ENCODE results near the gene ARHGEF6. TPM values are rescaled to one million over a fixed set of nuclear protein-coding genes. Genes with fewer than 3 reads are reported as not detected.

The ARHGEF6 gene
- total and polyA plus RNA-seq, 2 experiments from 2014 or later: 3.5 to 3.7 TPM

- no peak overlapping the region for H3K4me3 ChIP-seq
- no peaks in the 10 kb centered on the region for H4K20me1 ChIP-seq (ENCODE audit: insufficient read depth, poor library complexity, severe bottlenecking)
- no peaks in the 10 kb centered on the region for H3K9me3 ChIP-seq (ENCODE audit: low read depth)
- H3K36me3 ChIP-seq (replicated peaks; ENCODE audit: insufficient read depth, low read depth): no peaks in the 10 kb centered on the region
- 83% methylated on average over 5 of the region's 5 CpGs for WGBS (ENCODE audit: low lambda C conversion rate, missing lambda C conversion rate)
- H3K4me2 ChIP-seq: no peak overlapping the region
- no peaks in the 10 kb centered on the region for H3K4me1 ChIP-seq (ENCODE audit: insufficient read depth)
- H2AFZ ChIP-seq: no peak overlapping the region
- DNase-seq (ENCODE audit: low spot score): no peak
- H3K9me2 ChIP-seq (replicated peaks; ENCODE audit: insufficient read depth): no peaks in the 10 kb centered on the region
- TF ChIP-seq EZH2 (IDR thresholded peaks at IDR 0.05; ENCODE audit: borderline replicate concordance) (no peak), EZH2phosphoT487 (IDR thresholded peaks at IDR 0.05; ENCODE audit: low read depth, severe bottlenecking, unreplicated experiment) (no peak)
- TF ChIP-seq, protein P1, sequence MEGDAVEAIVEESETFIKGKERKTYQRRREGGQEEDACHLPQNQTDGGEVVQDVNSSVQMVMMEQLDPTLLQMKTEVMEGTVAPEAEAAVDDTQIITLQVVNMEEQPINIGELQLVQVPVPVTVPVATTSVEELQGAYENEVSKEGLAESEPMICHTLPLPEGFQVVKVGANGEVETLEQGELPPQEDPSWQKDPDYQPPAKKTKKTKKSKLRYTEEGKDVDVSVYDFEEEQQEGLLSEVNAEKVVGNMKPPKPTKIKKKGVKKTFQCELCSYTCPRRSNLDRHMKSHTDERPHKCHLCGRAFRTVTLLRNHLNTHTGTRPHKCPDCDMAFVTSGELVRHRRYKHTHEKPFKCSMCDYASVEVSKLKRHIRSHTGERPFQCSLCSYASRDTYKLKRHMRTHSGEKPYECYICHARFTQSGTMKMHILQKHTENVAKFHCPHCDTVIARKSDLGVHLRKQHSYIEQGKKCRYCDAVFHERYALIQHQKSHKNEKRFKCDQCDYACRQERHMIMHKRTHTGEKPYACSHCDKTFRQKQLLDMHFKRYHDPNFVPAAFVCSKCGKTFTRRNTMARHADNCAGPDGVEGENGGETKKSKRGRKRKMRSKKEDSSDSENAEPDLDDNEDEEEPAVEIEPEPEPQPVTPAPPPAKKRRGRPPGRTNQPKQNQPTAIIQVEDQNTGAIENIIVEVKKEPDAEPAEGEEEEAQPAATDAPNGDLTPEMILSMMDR (IDR thresholded peaks at IDR 0.05; ENCODE audit: poor library complexity): no peak
- H3K27ac ChIP-seq: no peak overlapping the region
- no peaks in the 10 kb centered on the region for H3K27me3 ChIP-seq
- H3K79me2 ChIP-seq: no peaks in the 10 kb centered on the region
Observed at GRCh38 chrX:136658151-136658550, 122.6 kb downstream of the ARHGEF6 start.

- no peaks in the 10 kb centered on the region for H3K36me3 ChIP-seq (replicated peaks; ENCODE audit: insufficient read depth, low read depth)
- no peak for DNase-seq (ENCODE audit: low spot score)
- H3K79me2 ChIP-seq: no peaks in the 10 kb centered on the region
- no peaks in the 10 kb centered on the region for H3K4me1 ChIP-seq (ENCODE audit: insufficient read depth)
- no peak overlapping the region for H3K4me2 ChIP-seq
- TF ChIP-seq EZH2phosphoT487 (IDR thresholded peaks at IDR 0.05; ENCODE audit: low read depth, severe bottlenecking, unreplicated experiment) (no peak), EZH2 (IDR thresholded peaks at IDR 0.05; ENCODE audit: borderline replicate concordance) (no peak)
- TF ChIP-seq, protein P1 (IDR thresholded peaks at IDR 0.05; ENCODE audit: poor library complexity): no peak
- H3K27ac ChIP-seq: no peak overlapping the region
- no peaks in the 10 kb centered on the region for H3K27me3 ChIP-seq
- no peak overlapping the region for H3K4me3 ChIP-seq
- H2AFZ ChIP-seq: no peak overlapping the region
- no peaks in the 10 kb centered on the region for H3K9me2 ChIP-seq (replicated peaks; ENCODE audit: insufficient read depth)
- WGBS (ENCODE audit: low lambda C conversion rate, missing lambda C conversion rate): 75% methylated on average over 5 of the region's 5 CpGs
- no peaks in the 10 kb centered on the region for H3K9me3 ChIP-seq (ENCODE audit: low read depth)
- H4K20me1 ChIP-seq (ENCODE audit: insufficient read depth, poor library complexity, severe bottlenecking): no peaks in the 10 kb centered on the region
Observed at GRCh38 chrX:136656361-136656964, 124.3 kb downstream of the ARHGEF6 start.

DNA sequence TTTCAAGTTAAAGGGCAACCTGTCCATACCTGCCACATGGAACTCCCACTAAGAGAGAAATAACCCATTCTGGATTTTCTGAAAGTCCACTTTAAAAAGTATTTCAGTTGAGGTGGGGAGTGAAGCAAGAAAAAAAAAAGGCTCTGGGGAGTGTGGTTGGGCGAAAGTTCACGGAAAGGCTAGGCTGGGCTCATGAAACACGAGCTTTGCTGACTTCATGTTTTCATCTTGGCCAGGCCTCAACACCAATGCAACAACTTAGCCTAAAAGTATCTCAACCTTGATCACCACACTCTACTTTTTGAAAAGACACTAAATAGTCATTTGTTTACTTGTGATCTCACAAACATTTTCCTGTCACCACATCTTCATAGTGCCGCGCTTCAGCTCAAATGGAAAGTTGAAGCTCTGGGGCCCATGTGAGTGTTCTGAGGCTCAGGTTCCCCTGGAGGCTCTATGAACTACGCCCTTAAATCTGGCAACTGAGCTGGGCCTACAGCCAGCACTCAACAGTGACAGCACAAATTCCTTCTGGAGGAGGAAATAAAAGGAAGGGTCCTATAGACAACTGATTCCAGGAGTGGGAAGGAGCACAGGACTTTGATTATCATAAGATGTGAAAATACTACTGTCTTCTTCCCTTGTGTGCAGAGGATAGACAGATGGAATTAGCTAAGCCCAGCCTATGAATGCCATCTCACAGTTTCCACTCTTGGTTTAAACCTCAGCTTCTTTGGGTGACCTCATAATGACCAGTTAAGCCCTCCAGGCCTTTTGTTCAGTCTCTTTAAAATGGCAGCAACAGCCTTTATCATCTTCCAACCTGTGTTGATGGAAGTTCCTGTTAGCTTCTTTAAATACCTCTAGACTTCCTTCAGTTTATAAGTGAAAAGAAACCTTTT, 127.7 kb downstream of the ARHGEF6 start:
- no peak overlapping the region for H2AFZ ChIP-seq
- DNase-seq (ENCODE audit: low spot score): no peak
- H3K27ac ChIP-seq: no peak overlapping the region
- H3K9me2 ChIP-seq (replicated peaks; ENCODE audit: insufficient read depth): no peaks in the 10 kb centered on the region
- WGBS (ENCODE audit: low lambda C conversion rate, missing lambda C conversion rate): 79% methylated on average over 6 of the region's 6 CpGs
- TF ChIP-seq, protein P1 (IDR thresholded peaks at IDR 0.05; ENCODE audit: poor library complexity): no peak
- TF ChIP-seq EZH2phosphoT487 (IDR thresholded peaks at IDR 0.05; ENCODE audit: low read depth, severe bottlenecking, unreplicated experiment) (no peak), EZH2 (IDR thresholded peaks at IDR 0.05; ENCODE audit: borderline replicate concordance) (no peak)
- H3K4me2 ChIP-seq: no peak overlapping the region
- no peaks in the 10 kb centered on the region for H3K79me2 ChIP-seq
- no peaks in the 10 kb centered on the region for H3K4me1 ChIP-seq (ENCODE audit: insufficient read depth)
- no peaks in the 10 kb centered on the region for H3K27me3 ChIP-seq
- no peaks in the 10 kb centered on the region for H3K36me3 ChIP-seq (replicated peaks; ENCODE audit: insufficient read depth, low read depth)
- no peaks in the 10 kb centered on the region for H3K9me3 ChIP-seq (ENCODE audit: low read depth)
- H4K20me1 ChIP-seq (ENCODE audit: insufficient read depth, poor library complexity, severe bottlenecking): no peaks in the 10 kb centered on the region
- no peak overlapping the region for H3K4me3 ChIP-seq

Data from hepatocyte (in vitro differentiated cells).